ENCODE results near the gene ARNT2.

ARNT2 gene

GRCh38 chr15:80489030-80489594, 84.9 kb downstream of the ARNT2 start:
- no peak for TF ChIP-seq MAX (IDR thresholded peaks at IDR 0.05; ENCODE audit: low read depth, low read length)
- no peak for TF ChIP-seq POLR2A (IDR thresholded peaks at IDR 0.05; ENCODE audit: extremely low read depth, insufficient read length)
- TF ChIP-seq MYC (IDR thresholded peaks at IDR 0.05; ENCODE audit: low read depth, low read length): no peak
- H3K4me3 ChIP-seq (ENCODE audit: low read depth, low read length): no peak overlapping the region
- DNase-seq (ENCODE audit: low read depth): no peak

GRCh38 chr15:80490431-80490990, 86.3 kb downstream of the ARNT2 start:
- TF ChIP-seq MAX (IDR thresholded peaks at IDR 0.05; ENCODE audit: low read depth, low read length): no peak
- no peak for DNase-seq (ENCODE audit: low read depth)
- H3K4me3 ChIP-seq (ENCODE audit: low read depth, low read length): no peak overlapping the region

- TF ChIP-seq POLR2A (IDR thresholded peaks at IDR 0.05; ENCODE audit: extremely low read depth, insufficient read length): no peak
- TF ChIP-seq MYC (IDR thresholded peaks at IDR 0.05; ENCODE audit: low read depth, low read length): no peak
- TF ChIP-seq CTCF (IDR thresholded peaks at IDR 0.05; ENCODE audit: low read depth, low read length): no peak
- TF ChIP-seq MAX (IDR thresholded peaks at IDR 0.05; ENCODE audit: low read depth, low read length): no peak
- H3K4me3 ChIP-seq (ENCODE audit: low read depth, low read length): no peak overlapping the region
- DNase-seq (ENCODE audit: low read depth): peak; percentile 8
Observed at GRCh38 chr15:80491163-80491847, 87.1 kb downstream of the ARNT2 start.

GRCh38 chr15:80492409-80492808, 88.2 kb downstream of the ARNT2 start:
- TF ChIP-seq POLR2A (IDR thresholded peaks at IDR 0.05; ENCODE audit: extremely low read depth, insufficient read length) (no peak), MYC (IDR thresholded peaks at IDR 0.05; ENCODE audit: low read depth, low read length) (no peak), CTCF (IDR thresholded peaks at IDR 0.05; ENCODE audit: low read depth, low read length) (no peak), MAX (IDR thresholded peaks at IDR 0.05; ENCODE audit: low read depth, low read length) (no peak)
- DNase-seq (ENCODE audit: low read depth): no peak
- no peak overlapping the region for H3K4me3 ChIP-seq (ENCODE audit: low read depth, low read length)

- TF ChIP-seq MAX (IDR thresholded peaks at IDR 0.05; ENCODE audit: low read depth, low read length) (no peak), MYC (IDR thresholded peaks at IDR 0.05; ENCODE audit: low read depth, low read length) (no peak), POLR2A (IDR thresholded peaks at IDR 0.05; ENCODE audit: extremely low read depth, insufficient read length) (no peak), CTCF (IDR thresholded peaks at IDR 0.05; ENCODE audit: low read depth, low read length) (no peak)
- no peak for DNase-seq (ENCODE audit: low read depth)
- no peak overlapping the region for H3K4me3 ChIP-seq (ENCODE audit: low read depth, low read length)
Observed at GRCh38 chr15:80492874-80493273, 88.7 kb downstream of the ARNT2 start.

GRCh38 chr15:80494351-80494751, 90.2 kb downstream of the ARNT2 start:
- TF ChIP-seq MYC (IDR thresholded peaks at IDR 0.05; ENCODE audit: low read depth, low read length) (no peak), MAX (IDR thresholded peaks at IDR 0.05; ENCODE audit: low read depth, low read length) (no peak), CTCF (IDR thresholded peaks at IDR 0.05; ENCODE audit: low read depth, low read length) (no peak), POLR2A (IDR thresholded peaks at IDR 0.05; ENCODE audit: extremely low read depth, insufficient read length) (no peak)
- H3K4me3 ChIP-seq (ENCODE audit: low read depth, low read length): no peak overlapping the region
- DNase-seq (ENCODE audit: low read depth): no peak

Measured in NB4 (cell line).